ENCODE measurements around the gene DACH2. TPM values are rescaled to one million over a fixed set of nuclear protein-coding genes. Genes with fewer than 3 reads are reported as not detected.

Gene DACH2
- total RNA-seq, 1 experiment from 2014 or later: not detected

DNA sequence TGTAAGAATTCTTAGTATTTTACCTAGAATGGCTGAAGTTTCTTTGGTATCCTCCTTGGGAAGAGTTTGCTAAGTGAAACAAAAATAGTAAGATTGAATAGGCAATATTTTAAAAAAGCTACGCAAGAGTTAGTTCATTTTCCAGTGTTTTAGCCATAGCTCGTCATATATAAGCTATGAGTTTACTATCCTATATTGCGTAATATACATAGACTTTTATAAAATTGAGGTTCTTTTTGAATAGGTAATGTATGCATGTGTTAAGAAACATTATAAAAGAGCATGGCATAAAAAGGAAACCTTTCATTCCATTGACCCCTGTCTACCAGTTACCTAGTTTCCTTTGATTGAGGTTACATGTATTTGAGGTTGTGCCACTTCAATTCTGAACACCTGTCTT, 67.0 kb downstream of the DACH2 start:
- Mint-ChIP-seq H3K27me3 (ENCODE audit: unreplicated experiment) (no peaks in the 10 kb centered on the region), H3K9me3 (ENCODE audit: low read depth, unreplicated experiment) (peaks cover 5% of the 10 kb centered on the region), H3K4me3 (ENCODE audit: low read depth, unreplicated experiment) (no peak overlapping the region), H3K4me1 (ENCODE audit: low read depth, unreplicated experiment) (no peaks in the 10 kb centered on the region), H3K27ac (ENCODE audit: unreplicated experiment) (no peak overlapping the region), H3K36me3 (ENCODE audit: insufficient read depth, unreplicated experiment) (no peaks in the 10 kb centered on the region)
- BruUV-seq (replicated peaks): no TSS peak
- intact Hi-C loops (cut with micrococcal nuclease; ENCODE audit: unreplicated experiment): no loop called here
- no peak for DNase-seq
- CTCF ChIA-PET: no interaction called here
- TF ChIP-seq, protein P1, sequence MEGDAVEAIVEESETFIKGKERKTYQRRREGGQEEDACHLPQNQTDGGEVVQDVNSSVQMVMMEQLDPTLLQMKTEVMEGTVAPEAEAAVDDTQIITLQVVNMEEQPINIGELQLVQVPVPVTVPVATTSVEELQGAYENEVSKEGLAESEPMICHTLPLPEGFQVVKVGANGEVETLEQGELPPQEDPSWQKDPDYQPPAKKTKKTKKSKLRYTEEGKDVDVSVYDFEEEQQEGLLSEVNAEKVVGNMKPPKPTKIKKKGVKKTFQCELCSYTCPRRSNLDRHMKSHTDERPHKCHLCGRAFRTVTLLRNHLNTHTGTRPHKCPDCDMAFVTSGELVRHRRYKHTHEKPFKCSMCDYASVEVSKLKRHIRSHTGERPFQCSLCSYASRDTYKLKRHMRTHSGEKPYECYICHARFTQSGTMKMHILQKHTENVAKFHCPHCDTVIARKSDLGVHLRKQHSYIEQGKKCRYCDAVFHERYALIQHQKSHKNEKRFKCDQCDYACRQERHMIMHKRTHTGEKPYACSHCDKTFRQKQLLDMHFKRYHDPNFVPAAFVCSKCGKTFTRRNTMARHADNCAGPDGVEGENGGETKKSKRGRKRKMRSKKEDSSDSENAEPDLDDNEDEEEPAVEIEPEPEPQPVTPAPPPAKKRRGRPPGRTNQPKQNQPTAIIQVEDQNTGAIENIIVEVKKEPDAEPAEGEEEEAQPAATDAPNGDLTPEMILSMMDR (IDR thresholded peaks at IDR 0.05; ENCODE audit: unreplicated experiment): no peak

DNA sequence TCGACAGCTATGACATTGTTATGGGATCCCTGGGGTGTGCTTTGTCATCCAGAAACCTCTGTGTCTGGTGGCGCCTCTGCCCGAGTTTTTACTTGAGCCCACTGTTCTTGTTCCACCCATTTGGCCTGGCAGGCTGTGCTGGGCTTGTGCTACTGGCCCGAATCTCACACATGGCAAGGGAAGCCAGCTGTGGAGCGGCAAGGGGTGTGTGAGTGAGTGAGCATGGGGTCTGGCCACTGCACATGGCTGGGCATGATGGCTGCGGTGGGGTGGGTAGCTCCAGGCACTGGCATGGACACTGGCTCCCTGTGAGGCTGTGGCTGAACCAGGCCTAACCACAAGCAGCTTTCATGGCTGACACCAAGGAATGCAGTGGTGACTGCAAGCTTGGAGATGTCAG, 89.2 kb downstream of the DACH2 start:
- H3K9me3 Mint-ChIP-seq (ENCODE audit: low read depth, unreplicated experiment): peaks cover 12% of the 10 kb centered on the region

DNA sequence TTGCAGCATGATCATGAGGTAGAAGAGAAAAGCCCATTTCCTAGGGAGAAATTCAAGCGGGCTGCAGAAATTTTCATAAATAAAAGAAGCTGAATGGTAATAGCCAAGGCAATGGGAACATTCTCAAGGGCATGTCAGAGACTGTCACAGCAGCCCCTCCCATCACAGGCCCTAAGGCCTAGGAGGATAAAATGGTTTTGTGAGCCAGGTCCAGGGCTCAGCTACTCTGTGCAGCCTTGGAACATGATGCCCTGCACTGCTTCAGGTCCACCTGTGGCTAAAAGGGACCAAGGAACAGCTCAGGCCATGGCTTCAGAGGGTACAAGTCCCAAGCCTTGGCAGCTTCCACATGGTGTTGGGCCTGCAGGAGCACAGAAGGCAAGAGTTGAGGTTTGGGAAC, 93.3 kb downstream of the DACH2 start:
- CTCF ChIA-PET: no interaction called here
- intact Hi-C loops (cut with micrococcal nuclease; ENCODE audit: unreplicated experiment): no loop called here

More for the DNA sequence above, 89.2 kb downstream of the DACH2 start:
- CTCF ChIA-PET: no interaction called here
- Mint-ChIP-seq H3K36me3 (ENCODE audit: insufficient read depth, unreplicated experiment) (no peaks in the 10 kb centered on the region), H3K4me3 (ENCODE audit: low read depth, unreplicated experiment) (no peak overlapping the region), H3K4me1 (ENCODE audit: low read depth, unreplicated experiment) (no peaks in the 10 kb centered on the region), H3K27ac (ENCODE audit: unreplicated experiment) (no peak overlapping the region), H3K27me3 (ENCODE audit: unreplicated experiment) (no peaks in the 10 kb centered on the region)
- TF ChIP-seq, protein P1 (IDR thresholded peaks at IDR 0.05; ENCODE audit: unreplicated experiment): no peak
- intact Hi-C loops (cut with micrococcal nuclease; ENCODE audit: unreplicated experiment): no loop called here
- no TSS peak for BruUV-seq (replicated peaks)
- no peak for DNase-seq

DNA sequence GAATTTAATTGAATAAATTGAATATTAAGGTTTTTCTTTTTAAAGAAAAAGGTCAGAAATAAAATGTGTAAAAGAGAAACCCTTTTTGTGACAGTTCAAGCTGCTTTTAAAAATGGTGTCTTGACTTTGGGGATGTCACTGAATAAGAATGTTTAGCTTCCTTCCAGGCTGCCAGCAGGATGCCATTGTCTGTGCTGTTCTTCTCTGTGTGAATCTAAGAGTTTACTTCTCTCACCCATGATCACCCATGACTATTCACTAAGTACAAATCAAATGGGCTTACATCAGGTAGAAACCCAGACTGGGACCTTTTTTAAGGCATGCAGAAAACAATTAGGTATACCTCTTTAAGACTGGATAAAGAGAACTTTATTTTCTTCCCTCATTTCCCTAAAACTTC, 115.3 kb downstream of the DACH2 start:
- TF ChIP-seq, protein P1 (IDR thresholded peaks at IDR 0.05; ENCODE audit: unreplicated experiment): no peak
- peaks cover 2% of the 10 kb centered on the region for H3K9me3 Mint-ChIP-seq (ENCODE audit: low read depth, unreplicated experiment)
- DNase-seq: no peak
- intact Hi-C loops (cut with micrococcal nuclease; ENCODE audit: unreplicated experiment): no loop called here
- no peaks in the 10 kb centered on the region for H3K36me3 Mint-ChIP-seq (ENCODE audit: insufficient read depth, unreplicated experiment)
- no peaks in the 10 kb centered on the region for H3K4me1 Mint-ChIP-seq (ENCODE audit: low read depth, unreplicated experiment)
- H3K27ac Mint-ChIP-seq (ENCODE audit: unreplicated experiment): no peak overlapping the region
- CTCF ChIA-PET: no interaction called here
- no peak overlapping the region for H3K4me3 Mint-ChIP-seq (ENCODE audit: low read depth, unreplicated experiment)
- H3K27me3 Mint-ChIP-seq (ENCODE audit: unreplicated experiment): no peaks in the 10 kb centered on the region
- BruUV-seq (replicated peaks): no TSS peak

More for the DNA sequence above, 93.3 kb downstream of the DACH2 start:
- no peak overlapping the region for H3K27ac Mint-ChIP-seq (ENCODE audit: unreplicated experiment)
- BruUV-seq (replicated peaks): no TSS peak
- H3K4me1 Mint-ChIP-seq (ENCODE audit: low read depth, unreplicated experiment): no peaks in the 10 kb centered on the region
- no peak for DNase-seq
- TF ChIP-seq, protein P1 (IDR thresholded peaks at IDR 0.05; ENCODE audit: unreplicated experiment): no peak
- no peaks in the 10 kb centered on the region for H3K36me3 Mint-ChIP-seq (ENCODE audit: insufficient read depth, unreplicated experiment)
- H3K9me3 Mint-ChIP-seq (ENCODE audit: low read depth, unreplicated experiment): peaks cover 13% of the 10 kb centered on the region
- no peak overlapping the region for H3K4me3 Mint-ChIP-seq (ENCODE audit: low read depth, unreplicated experiment)
- no peaks in the 10 kb centered on the region for H3K27me3 Mint-ChIP-seq (ENCODE audit: unreplicated experiment)

Measured in Calu3 (cell line).